GM12874 (cell line): ENCODE data around the gene ARHGAP25.

Experiments used
- TF ChIP-seq, protein P1 (sequence below): IDR thresholded peaks from 2 replicates; pipeline ENCODE4 v1.5.1; 2011; ENCODE audit warnings: low read depth, mild to moderate bottlenecking, control low read depth, low read length, moderate library complexity; ENCODE audit not compliant: insufficient read depth

The ARHGAP25 gene

DNA sequence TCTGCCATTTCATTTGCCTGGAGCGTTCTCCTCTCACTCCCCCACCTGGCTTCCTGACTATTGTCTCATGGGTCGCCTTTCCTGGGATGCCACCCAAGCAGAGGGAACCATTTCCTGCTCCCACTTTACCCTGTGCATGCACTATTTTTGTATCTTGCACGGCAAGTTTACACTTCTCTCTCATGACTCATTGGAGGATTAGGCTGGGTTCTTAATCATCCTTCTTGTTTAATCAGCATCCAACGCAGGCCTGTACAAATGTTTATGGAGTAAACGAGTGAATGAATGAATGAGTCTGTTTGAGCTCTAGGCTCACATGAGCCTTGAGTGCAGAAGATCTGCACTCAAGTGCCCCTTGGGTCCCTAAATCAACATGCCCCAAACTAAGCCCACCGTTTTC, 3.8 kb upstream of the ARHGAP25 start:
- TF ChIP-seq, protein P1, sequence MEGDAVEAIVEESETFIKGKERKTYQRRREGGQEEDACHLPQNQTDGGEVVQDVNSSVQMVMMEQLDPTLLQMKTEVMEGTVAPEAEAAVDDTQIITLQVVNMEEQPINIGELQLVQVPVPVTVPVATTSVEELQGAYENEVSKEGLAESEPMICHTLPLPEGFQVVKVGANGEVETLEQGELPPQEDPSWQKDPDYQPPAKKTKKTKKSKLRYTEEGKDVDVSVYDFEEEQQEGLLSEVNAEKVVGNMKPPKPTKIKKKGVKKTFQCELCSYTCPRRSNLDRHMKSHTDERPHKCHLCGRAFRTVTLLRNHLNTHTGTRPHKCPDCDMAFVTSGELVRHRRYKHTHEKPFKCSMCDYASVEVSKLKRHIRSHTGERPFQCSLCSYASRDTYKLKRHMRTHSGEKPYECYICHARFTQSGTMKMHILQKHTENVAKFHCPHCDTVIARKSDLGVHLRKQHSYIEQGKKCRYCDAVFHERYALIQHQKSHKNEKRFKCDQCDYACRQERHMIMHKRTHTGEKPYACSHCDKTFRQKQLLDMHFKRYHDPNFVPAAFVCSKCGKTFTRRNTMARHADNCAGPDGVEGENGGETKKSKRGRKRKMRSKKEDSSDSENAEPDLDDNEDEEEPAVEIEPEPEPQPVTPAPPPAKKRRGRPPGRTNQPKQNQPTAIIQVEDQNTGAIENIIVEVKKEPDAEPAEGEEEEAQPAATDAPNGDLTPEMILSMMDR = no peak

DNA sequence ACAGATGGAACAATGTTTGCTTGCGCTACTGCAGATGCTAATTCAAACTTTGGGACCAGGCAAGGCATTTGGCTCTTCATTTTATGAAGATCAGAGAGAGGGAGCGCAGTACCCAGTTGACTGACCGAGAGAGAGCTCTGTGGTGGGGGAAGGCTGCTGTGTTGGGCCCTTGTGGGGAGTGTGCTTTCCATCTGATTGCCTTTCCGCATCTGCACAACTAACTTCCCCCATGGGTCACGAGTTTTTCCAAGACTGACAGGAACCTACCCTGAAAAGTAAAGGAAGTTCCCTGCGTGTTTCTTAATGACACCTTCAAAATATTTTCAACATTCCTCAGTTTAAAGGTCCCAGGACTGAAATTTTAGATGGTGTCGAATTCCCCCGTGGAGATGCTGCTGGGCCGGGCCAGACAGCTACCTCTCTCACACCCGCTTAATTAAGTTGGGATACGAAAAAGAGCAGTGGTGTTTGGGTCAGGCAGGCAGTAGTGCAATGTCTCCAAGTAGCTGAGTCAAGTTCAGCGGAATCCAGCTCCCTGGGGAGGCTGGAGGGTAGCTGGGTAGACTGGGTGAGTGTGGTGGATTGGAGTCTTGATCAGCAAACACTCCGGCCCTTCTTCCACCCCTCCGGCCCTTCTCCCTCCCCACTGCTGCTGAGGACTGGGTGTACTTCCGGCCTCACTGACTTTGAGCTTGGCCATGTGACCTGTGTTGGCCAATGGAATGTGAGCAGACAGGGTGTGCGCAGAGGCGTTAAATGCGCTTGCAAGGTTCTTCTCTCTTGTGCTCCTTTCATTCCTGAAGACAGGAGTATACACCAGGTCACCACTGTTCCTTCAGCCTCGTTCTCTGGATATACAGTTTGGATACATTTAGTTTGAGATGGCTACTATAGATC, 2.3 kb upstream of the ARHGAP25 start:
- TF ChIP-seq, protein P1 = no peak

DNA sequence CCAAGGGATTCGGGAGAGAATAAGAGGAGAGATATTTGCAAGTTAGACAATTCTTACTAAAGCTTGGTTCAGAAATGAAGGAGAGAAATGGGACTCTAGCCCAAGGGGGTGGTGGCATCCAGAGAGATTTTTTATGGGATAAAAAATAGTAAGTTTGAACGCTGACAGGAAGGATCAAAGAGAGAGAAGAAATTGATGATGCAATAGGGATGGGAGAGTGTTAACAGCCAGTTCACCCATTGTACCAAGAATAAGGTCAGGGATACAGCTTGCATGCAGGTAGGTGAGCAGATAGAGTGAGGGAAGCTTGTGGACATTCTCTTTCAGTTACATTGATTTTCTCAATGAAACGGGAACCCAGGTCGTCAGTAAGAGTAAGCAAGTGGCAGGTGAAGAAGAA, 1.2 kb upstream of the ARHGAP25 start:
- TF ChIP-seq, protein P1 = no peak

DNA sequence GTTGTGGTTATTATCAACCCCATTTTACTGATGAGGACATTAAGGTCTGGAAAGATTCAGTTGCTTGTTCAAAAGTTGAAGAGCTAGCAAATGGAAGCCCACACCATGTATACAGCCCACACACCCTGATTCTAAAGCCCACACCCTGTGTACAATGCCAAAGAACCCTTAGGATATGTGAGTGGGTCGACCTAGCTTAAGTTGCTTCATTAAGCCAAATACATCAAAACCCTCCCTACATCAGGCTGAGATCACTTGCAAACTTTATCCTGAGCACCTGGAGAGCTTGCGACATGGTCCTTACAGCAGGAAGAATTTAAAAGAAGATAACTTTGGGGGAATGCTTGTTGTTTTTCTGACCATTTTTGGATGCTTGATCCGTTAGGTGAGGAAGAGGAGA, 435 bp upstream of the ARHGAP25 start:
- TF ChIP-seq, protein P1 = no peak

DNA sequence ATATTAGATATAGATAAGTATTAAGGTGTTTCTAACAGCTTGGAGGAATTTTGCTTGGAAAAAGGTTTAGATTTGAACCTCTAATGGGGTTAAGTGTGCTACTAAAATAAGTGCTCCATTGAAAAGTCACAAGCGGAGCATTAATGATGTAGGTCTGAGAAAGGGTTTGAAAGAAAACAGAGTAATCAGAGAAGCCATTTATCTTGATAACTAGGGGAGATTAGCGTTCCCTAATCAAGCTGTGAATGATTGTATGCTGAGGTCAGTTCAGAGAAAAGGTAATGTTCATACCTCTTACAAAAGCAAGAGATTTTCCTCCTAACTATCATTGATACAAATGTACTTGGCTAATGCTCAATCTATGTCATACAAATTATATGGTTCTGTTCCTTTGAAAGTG, 1.5 kb downstream of the ARHGAP25 start:
- TF ChIP-seq, protein P1 = no peak

DNA sequence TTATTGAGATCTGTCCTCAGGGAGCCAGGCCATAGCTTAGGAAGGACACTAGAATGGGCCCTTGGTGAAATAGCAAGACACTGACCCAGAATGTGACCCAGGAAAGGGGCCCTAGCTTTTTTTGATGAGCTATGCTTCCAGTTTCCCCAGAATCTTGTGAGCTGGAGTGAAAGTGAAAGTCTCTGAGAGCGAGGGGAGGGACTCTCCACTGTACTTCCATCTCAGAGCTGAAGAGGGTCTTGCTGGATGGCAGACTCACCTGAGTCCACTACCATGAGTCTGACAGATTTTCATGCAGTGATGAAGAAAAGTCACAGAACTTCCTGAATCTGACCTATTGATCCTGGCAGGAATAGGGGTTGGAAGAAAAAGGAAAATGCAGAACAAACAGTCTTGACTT, 3.1 kb downstream of the ARHGAP25 start:
- TF ChIP-seq, protein P1 = no peak

DNA sequence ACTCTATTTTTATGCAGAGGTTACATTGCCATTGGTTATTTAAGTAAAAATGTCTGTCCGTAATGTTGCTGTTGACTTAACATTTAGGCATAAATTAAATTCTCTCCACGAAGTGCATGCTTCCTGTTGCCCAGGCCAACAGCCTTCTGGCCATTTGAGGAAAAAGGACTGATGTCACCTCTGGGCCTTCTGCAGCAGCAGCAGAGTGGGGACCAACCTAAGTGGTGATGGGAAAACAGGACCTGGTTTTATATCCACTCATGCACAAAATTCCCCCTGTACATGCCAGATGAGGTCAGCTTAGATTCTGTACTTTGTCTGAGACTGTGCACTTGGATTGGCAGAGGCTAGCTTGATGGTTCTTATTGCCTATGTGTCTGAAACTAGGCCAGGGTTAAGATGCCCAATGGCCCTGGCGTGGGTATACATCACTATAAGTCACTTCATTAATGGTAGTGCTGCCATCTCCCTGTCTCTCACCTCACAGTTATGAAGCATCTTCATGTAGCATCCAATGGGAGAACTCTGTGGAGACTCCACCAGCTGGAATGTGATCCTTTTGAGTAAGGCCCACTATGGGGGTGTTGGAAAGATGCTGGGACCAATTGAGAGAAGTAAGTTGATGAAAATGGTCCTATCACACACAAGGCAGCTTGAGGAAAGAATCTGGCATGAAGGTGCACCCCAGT, 4.4 kb downstream of the ARHGAP25 start:
- TF ChIP-seq, protein P1 = no peak
